Urinary bladder (tissue), 4 donors: ENCODE data around the gene FDXR. TPM values are rescaled to one million over a fixed set of nuclear protein-coding genes. Genes with fewer than 3 reads are reported as not detected.
"Not testable (repeated sequence)": the region's sequence is repeated elsewhere in the genome, so short reads cannot be mapped to it uniquely, and the experiment has no call there.

Experiments used
- DNase-seq: peaks from one replicate; pipeline ENCODE4 v3.0.0-alpha.2; 2015; ENCODE audit errors: extremely low spot score
- H3K27ac ChIP-seq: one replicate; pipeline ENCODE4 v1.5.1; 2013; ENCODE audit warnings: low read depth, mild to moderate bottlenecking, moderate library complexity
- H3K36me3 ChIP-seq: one replicate; pipeline ENCODE4 v1.6.1; 2013; ENCODE audit warnings: mild to moderate bottlenecking, moderate library complexity; ENCODE audit not compliant: insufficient read depth
- H3K4me1 ChIP-seq: one replicate; pipeline ENCODE4 v1.6.1; 2013; ENCODE audit warnings: mild to moderate bottlenecking, moderate library complexity; ENCODE audit not compliant: insufficient read depth
- H3K4me3 ChIP-seq: one replicate; pipeline ENCODE4 v1.5.1; 2013; ENCODE audit warnings: low read depth, low read length
- WGBS: extraction: QIAGEN DNeasy Blood & Tissue Kit; methylation state at CpG from one replicate; pipeline ENCODE4 v1.1.7; 2013; 5-methylcytosine and 5-hydroxymethylcytosine counted together
- polyA plus RNA-seq: library from polyadenylated mRNA; stranded (reverse); fragments of 200-250 nt; gene quantifications from one replicate; pipeline ENCODE4 v1.2.3, GENCODE V29; 2013
- total RNA-seq: library from RNA; depleted of rRNA; stranded (reverse); fragments of >200 nt; gene quantifications from one replicate; pipeline ENCODE4 v1.2.3, GENCODE V29; 2014
- donor health status: healthy with polysubstance abuse.
- donor health status: healthy.

FDXR gene
- total RNA-seq (3.7 TPM), polyA plus RNA-seq (12.3 TPM)

- peak within 1 kb of the TSS; percentile 92 for H3K27ac ChIP-seq
- WGBS: 5% methylated on average over 38 of the region's 38 CpGs
- H3K4me1 ChIP-seq: no peaks in the 10 kb centered on the region
- no peaks in the 10 kb centered on the region for H3K36me3 ChIP-seq
- DNase-seq: no peak
- peak within 1 kb of the TSS; percentile 52 for H3K4me3 ChIP-seq
These were observed at the start of gene FDXR for GRCh38 chr17:74872313-74873036. FDXR (minus strand) TSS chr17:74872994; CDS start chr17:74872944, 50 bp downstream.

GRCh38 chr17:74922172-74922571 lies 49.4 kb upstream of the FDXR start:
- no peak for DNase-seq
- Histone ChIP-seq H3K27ac (no peak overlapping the region), H3K4me3 (no peak overlapping the region), H3K36me3 (no peaks in the 10 kb centered on the region), H3K4me1 (no peaks in the 10 kb centered on the region)
- 48% methylated on average over 6 of the region's 6 CpGs for WGBS

- Histone ChIP-seq H3K27ac (no peak overlapping the region), H3K4me3 (no peak overlapping the region), H3K4me1 (no peaks in the 10 kb centered on the region), H3K36me3 (no peaks in the 10 kb centered on the region)
- WGBS: 95% methylated on average over 2 of the region's 2 CpGs
- no peak for DNase-seq
These were observed 49.0 kb upstream of the FDXR start for GRCh38 chr17:74921769-74922168.

DNA sequence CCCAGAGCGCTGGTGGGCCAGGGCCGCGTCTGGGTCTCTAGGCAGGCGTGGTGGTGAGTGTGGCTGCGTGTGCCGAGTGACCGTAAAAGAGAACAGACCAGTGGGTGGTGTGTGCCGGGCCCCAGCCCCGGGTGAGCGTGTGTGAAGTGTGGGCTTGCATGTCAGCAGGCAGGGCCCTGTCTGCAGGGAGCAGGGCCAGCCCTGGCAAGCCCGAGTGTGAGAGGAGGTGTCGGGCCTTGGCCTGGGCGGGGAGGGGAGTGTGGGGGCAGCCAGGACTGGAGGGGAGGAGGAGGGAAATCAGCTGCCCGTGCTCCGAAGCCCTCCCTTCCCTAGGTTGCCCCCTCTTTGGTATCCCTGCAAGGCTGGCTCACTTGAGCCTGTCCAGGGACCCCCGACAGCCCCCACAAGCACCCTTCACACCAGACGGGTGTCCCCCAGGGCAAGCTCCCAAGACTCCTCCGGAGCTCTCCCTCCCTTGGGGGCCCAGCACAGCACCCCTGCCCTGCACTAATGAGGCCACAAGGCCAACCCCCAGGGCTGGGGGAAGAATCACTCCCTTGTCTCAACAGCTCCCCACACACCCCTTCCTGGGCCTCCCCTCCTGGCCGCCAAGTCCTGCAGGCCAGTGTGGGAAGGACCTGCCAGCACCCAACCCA lies 48.4 kb upstream of the FDXR start:
- no peak for DNase-seq
- Histone ChIP-seq H3K27ac (no peak overlapping the region), H3K4me1 (no peaks in the 10 kb centered on the region), H3K36me3 (no peaks in the 10 kb centered on the region), H3K4me3 (no peak overlapping the region)
- WGBS: 41% methylated on average over 19 of the region's 19 CpGs

DNA sequence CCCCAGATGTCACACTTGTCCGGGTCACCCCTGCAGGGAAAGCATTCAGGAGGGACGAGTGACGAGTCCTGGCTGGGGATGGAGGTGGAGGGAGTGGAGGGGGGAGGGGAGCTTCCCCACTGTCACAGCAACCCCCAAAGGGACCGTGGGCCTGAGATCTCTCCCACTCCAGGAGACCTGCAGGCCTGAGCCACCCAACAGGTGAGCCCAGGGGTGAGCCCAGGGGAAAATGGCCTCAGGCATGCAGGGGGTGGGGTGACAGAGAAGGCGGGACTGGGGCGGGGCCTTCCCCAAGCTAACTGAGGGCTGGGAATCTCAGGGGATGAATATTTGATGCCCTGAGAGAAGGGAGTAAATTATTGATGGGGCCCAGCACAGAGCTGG lies 47.8 kb upstream of the FDXR start:
- H3K4me3 ChIP-seq: no peak overlapping the region
- H3K36me3 ChIP-seq: no peaks in the 10 kb centered on the region
- no peak overlapping the region for H3K27ac ChIP-seq
- no peaks in the 10 kb centered on the region for H3K4me1 ChIP-seq
- no peak for DNase-seq
- WGBS: 55% methylated on average over 6 of the region's 6 CpGs

DNA sequence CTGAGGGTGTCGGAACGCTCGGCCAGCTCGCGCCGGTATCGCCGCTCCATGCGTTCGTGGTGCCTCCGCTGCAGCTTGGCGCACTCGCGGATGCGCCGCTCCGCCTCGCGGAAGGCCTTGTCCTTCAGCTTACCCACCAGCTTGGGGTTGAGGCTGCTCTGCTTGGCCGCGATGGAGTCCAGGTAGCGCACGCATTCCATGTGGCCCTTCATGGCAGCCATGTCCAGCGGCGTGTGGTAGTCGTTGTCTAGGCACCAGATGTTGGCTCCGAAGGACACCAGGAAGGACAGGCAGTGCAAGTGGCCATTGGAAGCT lies 47.5 kb upstream of the FDXR start:
- Histone ChIP-seq H3K4me3 (no peak overlapping the region), H3K27ac (no peak overlapping the region), H3K36me3 (no peaks in the 10 kb centered on the region), H3K4me1 (no peaks in the 10 kb centered on the region)
- WGBS: 77% methylated on average over 27 of the region's 27 CpGs
- DNase-seq: no peak

DNA sequence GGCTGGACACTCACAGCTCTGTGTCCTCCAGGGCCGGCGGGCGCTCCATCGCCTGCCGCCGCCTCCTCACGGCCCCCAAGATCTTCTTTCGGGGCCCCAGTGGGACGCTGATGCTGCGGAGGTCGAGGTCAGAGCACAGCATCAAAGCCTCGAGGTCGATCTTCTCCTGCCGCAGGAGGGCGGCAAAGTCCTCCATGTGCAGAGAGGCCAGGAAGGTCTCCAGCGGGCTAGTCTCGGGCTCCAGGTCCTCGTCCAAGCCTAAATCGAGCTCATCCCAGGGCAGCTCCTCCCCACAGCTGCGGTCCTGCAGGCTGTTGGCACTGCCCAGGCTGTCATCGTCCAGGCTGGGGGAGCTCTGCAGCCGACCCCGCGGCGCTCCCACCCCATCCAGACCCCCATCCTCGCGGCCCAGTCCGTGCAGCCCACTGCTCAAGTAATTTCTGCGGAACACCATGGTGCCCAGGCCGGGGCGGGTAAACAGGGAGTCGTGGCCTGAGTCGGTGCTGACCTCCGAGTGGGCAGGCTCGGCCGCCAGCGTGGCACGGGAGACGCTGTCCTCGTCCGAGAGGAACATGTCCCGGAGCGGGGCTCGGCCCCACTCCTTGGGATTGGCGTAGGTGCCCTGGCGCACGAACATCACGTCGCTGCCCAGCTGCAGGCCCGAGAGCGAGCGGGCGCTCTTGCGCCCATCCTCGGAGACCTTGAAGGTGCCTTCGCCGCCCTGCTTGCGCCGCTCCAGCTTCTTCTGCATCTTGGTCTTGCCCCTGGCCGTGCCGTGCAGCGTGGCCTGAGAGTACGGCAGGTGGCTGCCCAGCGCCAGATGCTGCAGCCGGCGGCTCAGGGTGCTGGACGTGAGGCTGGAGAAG lies 46.9 kb upstream of the FDXR start:
- no peak for DNase-seq
- Histone ChIP-seq H3K4me3 (no peak overlapping the region), H3K27ac (no peak overlapping the region), H3K4me1 (no peaks in the 10 kb centered on the region), H3K36me3 (no peaks in the 10 kb centered on the region)
- 73% methylated on average over 67 of the region's 67 CpGs for WGBS

DNA sequence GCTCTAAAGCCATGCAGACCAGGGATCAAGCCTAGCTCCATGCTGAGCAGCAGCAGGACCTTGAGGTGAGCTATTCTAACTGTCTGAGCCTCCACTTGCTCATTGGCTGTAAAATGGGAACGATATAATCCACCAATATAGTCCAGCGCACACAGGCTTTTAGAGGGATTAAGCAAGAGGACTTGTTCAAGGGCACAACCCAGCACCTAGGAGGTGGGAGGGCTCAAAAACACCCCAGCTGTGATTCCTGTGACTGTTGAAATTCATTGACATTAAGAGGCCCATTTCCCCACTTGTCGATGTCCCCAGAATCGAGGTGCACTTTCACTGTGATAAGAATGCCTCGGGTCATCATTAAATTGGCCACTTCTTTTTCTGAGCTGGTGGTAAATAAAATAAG lies 46.1 kb upstream of the FDXR start:
- 82% methylated on average over 5 of the region's 5 CpGs for WGBS
- Histone ChIP-seq H3K36me3 (no peaks in the 10 kb centered on the region), H3K4me3 (no peak overlapping the region), H3K27ac (no peak overlapping the region), H3K4me1 (no peaks in the 10 kb centered on the region)
- no peak for DNase-seq

DNA sequence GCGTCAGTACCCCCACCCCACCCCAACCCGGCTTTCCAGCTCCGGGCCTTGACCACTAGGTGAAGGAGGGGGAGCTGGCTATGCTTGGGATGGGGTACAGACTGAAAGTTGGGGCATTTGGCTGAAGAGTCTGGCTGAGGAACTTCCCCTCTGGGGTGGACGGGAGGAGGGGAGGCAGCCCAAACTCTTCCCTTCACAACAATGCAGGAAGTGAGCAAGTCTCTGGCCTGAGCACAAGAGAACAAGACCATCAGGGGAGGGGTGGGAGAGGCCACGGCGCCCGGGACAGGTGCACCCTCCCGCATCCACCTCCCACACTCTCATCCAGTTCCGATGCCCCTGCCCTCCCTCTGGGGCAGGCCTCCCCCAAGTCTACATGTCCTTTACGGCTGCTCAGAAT lies 44.6 kb upstream of the FDXR start:
- no peaks in the 10 kb centered on the region for H3K4me1 ChIP-seq
- H3K27ac ChIP-seq: no peak overlapping the region
- no peak overlapping the region for H3K4me3 ChIP-seq
- no peaks in the 10 kb centered on the region for H3K36me3 ChIP-seq
- DNase-seq: no peak
- WGBS: 62% methylated on average over 10 of the region's 10 CpGs

DNA sequence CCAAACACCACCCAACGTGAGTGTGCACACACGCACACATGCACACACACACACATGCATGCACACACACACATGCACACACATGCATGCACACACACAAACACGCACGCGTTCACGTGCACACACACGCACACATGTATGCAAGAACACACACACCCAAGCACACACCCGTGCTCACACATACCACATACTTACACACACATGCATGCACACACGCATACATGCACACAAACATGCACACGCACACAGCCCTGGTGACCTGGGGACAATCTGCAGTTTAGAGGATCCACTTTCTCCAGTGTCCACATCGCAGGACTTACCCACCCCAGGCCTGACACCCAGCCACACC lies 44.0 kb upstream of the FDXR start:
- no peaks in the 10 kb centered on the region for H3K4me1 ChIP-seq
- DNase-seq: no peak
- no peak overlapping the region for H3K4me3 ChIP-seq
- 88% methylated on average over 11 of the region's 11 CpGs for WGBS
- H3K36me3 ChIP-seq: no peaks in the 10 kb centered on the region
- no peak overlapping the region for H3K27ac ChIP-seq

DNA sequence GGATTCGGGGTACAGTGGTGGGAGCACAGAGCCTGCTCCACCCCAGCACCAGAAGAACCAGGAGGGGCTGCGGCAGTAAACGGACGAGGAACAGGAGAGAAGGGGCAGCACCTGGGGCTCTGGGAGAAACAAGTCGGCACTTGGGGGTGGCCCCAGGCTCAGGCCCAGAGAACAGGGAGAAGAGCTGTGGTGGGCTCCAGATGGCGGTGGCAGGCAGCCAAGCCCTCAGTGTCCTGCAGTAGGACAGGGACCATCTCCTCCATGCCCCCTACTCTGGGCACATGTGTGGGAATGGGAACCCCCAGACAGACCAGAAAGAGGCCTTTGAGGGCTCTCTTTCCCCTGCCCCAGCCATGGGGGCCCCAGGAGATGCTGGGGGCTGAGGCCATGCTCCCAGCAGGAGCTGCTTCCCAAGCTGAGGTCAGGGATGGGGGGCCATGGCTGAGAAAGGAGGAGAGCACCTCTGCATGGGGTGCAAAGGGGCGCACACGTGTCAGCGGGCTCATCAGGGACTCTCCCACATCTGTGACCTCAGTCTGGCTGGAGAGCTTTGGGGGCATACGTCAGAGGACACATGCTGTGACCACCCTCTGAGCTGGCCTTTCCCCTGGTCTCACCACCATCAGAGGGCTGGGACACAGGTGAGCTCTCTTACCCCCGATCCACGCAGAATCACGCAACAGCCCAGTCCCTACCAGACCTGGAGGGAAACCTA lies 43.5 kb upstream of the FDXR start:
- Histone ChIP-seq H3K36me3 (no peaks in the 10 kb centered on the region), H3K4me3 (no peak overlapping the region), H3K4me1 (no peaks in the 10 kb centered on the region), H3K27ac (no peak overlapping the region)
- DNase-seq: no peak
- WGBS: 80% methylated on average over 13 of the region's 13 CpGs

- H3K4me1 ChIP-seq, H3K36me3 ChIP-seq, H3K4me3 ChIP-seq, DNase-seq, H3K27ac ChIP-seq: not testable (repeated sequence)
- WGBS: 69% methylated on average over 8 of the region's 8 CpGs
These were observed 38.6 kb upstream of the FDXR start for GRCh38 chr17:74911423-74911822.

- H3K4me3 ChIP-seq, H3K36me3 ChIP-seq, DNase-seq, H3K27ac ChIP-seq, H3K4me1 ChIP-seq: not testable (repeated sequence)
- WGBS: 69% methylated on average over 4 of the region's 4 CpGs
These were observed 36.3 kb upstream of the FDXR start for GRCh38 chr17:74909097-74909496.
